HG02588 (cell line): Measurements from ENCODE around the gene ANKRD10.
"Not testable (repeated sequence)": the region's sequence is repeated elsewhere in the genome, so short reads cannot be mapped to it uniquely, and the experiment has no call there.

Experiments used
- ATAC-seq: cut with Tn5 transposase; IDR thresholded peaks from one replicate; pipeline ENCODE4 v1.9.1; 2021; ENCODE audit warnings: mild to moderate bottlenecking, moderate library complexity; ENCODE audit not compliant: unreplicated experiment

The ANKRD10 gene

DNA sequence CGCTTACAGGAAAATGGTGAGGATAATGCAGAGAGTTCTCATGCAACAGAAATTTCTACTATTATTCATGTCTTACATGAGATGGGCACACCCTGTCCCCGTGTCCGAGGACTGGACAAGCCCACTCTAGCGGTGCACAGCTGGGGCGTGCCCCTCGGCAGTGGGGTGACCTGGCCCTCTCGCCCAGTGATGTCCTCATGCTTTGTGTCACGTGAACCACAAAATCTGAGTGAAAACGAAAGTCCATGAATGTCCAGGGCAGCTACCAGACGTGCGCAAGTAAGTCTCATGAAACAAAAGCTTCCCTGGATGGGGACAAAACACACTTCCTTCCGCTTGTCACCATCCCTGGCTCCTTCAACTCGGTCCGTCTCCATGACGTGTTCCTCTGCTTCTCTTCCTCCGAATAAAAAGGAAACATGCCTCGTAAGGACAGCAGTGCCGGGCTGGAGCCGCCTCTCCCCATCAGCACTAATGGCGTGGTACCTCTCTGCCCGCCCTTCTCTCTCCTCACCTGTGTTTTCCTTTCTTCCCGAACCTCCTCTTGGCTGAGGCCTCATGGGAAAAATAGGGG, 45.6 kb downstream of the ANKRD10 start:
- ATAC-seq, result no peak

GRCh38 chr13:110868720-110869119, 46.1 kb downstream of the ANKRD10 start:
- ATAC-seq, result no peak

GRCh38 chr13:110867380-110867779, 47.5 kb downstream of the ANKRD10 start:
- no peak for ATAC-seq

- no peak for ATAC-seq
Observed at GRCh38 chr13:110866491-110867170, 48.2 kb downstream of the ANKRD10 start.

- no peak for ATAC-seq
Observed at GRCh38 chr13:110863685-110864084, 51.2 kb downstream of the ANKRD10 start.

GRCh38 chr13:110860983-110861382, 53.9 kb downstream of the ANKRD10 start:
- no peak for ATAC-seq

- ATAC-seq, result peak; percentile 67
Observed at GRCh38 chr13:110856942-110857835, 57.7 kb downstream of the ANKRD10 start.

DNA sequence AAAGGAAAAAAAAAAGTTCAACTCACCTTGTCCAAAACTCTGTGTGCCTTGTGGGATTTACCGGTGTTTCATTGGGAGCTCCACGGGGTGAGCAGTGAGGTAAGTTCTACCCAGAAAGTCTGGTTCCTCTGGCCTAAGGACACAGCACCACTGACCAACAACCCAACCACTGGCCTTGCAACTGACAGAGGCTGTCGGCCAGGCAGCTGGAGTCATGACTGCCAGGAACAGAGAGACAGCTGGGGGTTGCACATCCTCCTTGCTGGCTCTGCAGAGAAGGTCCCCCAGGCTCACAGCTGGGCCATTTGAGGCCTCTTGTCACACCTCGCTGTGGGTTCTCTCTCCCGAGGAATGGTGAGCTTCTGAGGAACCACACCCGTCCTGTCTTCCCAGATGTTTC, 59.5 kb downstream of the ANKRD10 start:
- ATAC-seq, result no peak

GRCh38 chr13:110854866-110855265, 60.0 kb downstream of the ANKRD10 start:
- no peak for ATAC-seq

GRCh38 chr13:110853235-110853721, 61.6 kb downstream of the ANKRD10 start:
- no peak for ATAC-seq

DNA sequence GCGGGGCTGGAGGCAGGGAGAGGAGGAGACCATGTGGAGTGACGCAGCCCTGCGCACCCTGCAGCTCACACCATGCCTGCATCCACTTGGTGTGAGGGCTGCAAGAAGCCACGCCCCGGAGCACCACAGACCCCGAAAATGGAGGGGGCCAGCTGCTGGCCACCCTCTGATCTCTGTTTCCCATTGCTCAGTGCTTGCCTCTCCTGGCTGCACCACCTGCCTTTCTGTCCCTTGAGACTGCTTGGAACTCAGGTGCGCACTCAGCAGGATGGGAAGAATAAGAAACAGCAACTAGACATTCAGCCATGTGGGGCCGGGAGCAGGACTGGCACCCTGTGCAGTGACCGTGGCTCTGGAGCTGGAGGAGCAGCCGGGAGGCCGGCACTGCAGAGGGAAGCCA, 64.0 kb downstream of the ANKRD10 start:
- ATAC-seq, result no peak

GRCh38 chr13:110850006-110850405, 64.9 kb downstream of the ANKRD10 start:
- ATAC-seq, result no peak

- ATAC-seq, result no peak
Observed at GRCh38 chr13:110845520-110845919, 69.3 kb downstream of the ANKRD10 start.

- ATAC-seq, result no peak
Observed at GRCh38 chr13:110841846-110842245, 73.0 kb downstream of the ANKRD10 start.

DNA sequence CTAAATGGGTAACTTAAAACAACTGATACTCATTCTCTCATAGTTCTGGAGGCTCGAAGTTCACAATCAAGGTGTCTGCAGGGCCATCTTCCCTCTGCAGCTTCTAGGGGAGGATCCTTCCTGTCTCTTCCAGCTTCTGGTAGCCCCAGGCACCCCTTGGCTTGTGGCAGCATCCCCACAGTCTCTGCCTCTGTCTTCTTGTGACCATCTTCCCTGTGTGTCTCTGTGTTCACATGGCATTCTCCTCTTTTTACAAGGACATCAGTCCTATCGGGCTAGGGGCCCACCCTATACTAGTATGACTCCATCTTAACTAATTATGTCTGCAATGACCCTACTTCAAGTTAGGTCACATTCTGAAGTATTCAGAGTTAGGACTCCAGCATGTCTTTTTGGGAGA, 73.5 kb downstream of the ANKRD10 start:
- ATAC-seq, result no peak

GRCh38 chr13:110838867-110839538, 75.9 kb downstream of the ANKRD10 start:
- ATAC-seq, result no peak

DNA sequence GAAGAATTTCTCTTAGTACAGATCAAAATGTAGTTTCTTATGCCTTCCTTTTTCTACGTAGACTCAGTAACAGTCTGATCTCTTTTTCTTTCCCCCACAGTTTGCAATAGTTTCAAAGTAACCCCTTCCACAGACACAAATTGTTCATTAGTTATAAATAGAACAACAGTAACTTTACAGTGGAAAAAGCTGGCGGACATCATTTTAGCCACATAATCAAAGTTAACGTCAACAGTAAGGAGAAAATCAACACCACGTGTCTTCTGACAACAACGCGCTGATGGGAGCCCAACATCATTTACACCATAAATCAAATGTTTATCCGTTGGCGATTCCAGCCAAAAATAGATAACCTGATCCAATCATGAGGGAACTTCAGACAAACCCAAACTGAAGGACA, 76.8 kb downstream of the ANKRD10 start:
- no peak for ATAC-seq

DNA sequence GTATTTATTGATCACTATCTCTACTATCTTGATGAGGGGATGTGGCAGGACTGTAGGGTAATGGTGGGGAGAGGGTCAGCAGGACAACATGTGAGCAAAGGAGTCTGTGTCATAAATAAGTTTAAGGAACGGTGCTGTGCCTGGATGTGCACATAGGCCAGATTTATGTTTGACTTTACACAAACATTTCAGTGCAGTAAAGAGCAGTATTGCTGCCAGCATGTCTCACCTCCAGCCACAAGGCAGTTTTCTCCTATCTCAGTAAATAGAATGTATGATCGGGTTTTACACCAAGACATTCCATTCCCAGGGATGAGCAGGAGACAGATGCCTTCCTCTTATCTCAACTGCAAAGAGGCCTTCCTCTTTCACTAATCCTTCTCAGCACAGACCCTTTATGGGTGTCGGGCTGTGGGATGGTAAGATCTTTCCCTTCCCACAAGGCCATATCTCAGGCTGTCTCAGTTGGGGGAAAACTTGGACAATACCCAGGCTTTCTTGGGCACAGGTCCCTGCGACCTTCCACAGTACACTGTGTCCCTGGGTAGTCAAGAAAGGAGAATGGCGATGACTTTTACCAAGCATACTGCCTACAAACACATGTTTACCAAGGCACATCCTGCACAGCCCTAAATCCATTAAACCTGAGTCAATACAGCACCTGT, 77.3 kb downstream of the ANKRD10 start:
- not testable (repeated sequence) for ATAC-seq

DNA sequence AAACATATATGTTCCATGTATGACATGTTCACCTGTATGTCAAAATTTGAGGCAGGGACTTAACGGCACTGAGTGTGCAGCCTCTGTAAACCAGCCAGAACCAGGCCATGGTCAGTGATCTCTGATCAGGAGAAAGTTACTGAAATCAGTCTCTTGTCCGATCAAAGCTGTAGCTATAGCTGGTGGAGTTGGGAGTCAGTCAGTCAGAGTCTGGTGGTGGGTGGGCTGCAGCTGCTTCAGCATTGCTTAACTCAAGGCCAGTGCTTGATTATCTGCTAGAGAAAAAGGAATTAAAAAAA, 78.3 kb downstream of the ANKRD10 start:
- no peak for ATAC-seq

- no peak for ATAC-seq
Observed at GRCh38 chr13:110835721-110836604, 78.9 kb downstream of the ANKRD10 start.
